Measurements from ENCODE around the gene M1AP. TPM values are rescaled to one million over a fixed set of nuclear protein-coding genes. Genes with fewer than 3 reads are reported as not detected.

Gene M1AP
- total and polyA plus RNA-seq, 2 of the 8 experiments (the other 6 are each of a cell fraction or from before 2014, with no cell fraction given), result 4.8 TPM

DNA sequence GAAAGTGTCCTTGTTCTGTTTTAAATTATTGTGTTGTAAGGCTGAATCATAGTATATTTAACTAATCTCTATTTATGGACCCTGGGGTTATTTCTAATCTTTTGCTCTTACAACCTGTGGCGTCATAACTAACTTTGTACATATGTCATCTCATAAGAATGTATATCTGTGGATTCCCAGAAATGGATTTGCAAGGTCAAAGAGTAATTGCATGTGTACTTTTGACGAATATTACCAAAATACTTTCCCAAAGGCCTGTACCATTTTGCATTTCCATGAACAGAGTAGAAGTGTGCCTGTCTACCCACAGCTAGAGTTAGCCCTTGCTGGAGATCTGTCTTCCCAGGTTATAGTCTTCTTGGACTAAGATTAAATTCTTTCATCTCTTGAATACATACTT, 48.7 kb upstream of the M1AP start (continued):
- TF ChIP-seq SRF (IDR thresholded peaks at IDR 0.05; ENCODE audit: low read depth, low read length) (no peak), GABPA (IDR thresholded peaks at IDR 0.05; ENCODE audit: borderline replicate concordance, insufficient read depth, low read length) (no peak), TAF7 (optimal IDR thresholded peaks at IDR 0.05; ENCODE audit: borderline replicate concordance, low read depth, low read length) (no peak), BRCA1 (IDR thresholded peaks at IDR 0.05; ENCODE audit: low read depth, low read length) (no peak)
- TF ChIP-seq, protein P1, sequence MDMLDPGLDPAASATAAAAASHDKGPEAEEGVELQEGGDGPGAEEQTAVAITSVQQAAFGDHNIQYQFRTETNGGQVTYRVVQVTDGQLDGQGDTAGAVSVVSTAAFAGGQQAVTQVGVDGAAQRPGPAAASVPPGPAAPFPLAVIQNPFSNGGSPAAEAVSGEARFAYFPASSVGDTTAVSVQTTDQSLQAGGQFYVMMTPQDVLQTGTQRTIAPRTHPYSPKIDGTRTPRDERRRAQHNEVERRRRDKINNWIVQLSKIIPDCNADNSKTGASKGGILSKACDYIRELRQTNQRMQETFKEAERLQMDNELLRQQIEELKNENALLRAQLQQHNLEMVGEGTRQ (IDR thresholded peaks at IDR 0.05; ENCODE audit: low read length), result no peak
